ENCODE data around the gene ZFAND5. TPM values are rescaled to one million over a fixed set of nuclear protein-coding genes. Genes with fewer than 3 reads are reported as not detected.

Gene ZFAND5
- total and polyA plus RNA-seq, 4 experiments from 2014 or later, result 49.3 to 148 (median 112) TPM

DNA sequence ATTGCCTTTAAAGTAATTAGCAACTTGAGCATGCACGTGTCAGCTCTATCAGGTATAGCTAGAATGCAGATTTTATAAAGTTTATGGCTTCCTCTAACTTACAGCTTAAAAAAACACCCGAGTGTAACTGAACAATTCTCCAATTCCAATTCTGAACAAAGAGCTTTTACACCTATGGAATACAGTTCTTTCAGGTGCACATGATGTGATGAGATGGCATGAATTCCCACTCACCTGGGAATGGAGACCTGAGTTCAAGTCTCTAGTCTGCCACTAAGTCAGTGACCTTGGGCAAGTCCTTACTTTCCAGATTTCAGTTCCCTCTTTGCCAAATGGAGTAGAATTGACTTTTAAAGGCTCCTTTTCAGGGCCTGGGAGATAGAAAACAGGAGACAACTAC, 1.8 kb downstream of the ZFAND5 start:
- no peak for DNase-seq
- Histone ChIP-seq H3K4me3 (ENCODE audit: low read length in 2 of 2) (peak overlapping the region; percentile 32 to 98), H3K27ac (ENCODE audit: low read depth, low read length) (peak overlapping the region; percentile 97), H3K36me3 (ENCODE audit: insufficient read depth, low read length) (peaks cover 9% of the 10 kb centered on the region), H3K9me3 (ENCODE audit: control insufficient read depth in 1 of 2, low read length in 2 of 2) (no peaks in the 10 kb centered on the region), H3K4me1 (ENCODE audit: insufficient read depth, low read length) (peaks cover 60% of the 10 kb centered on the region), H3K27me3 (ENCODE audit: insufficient read depth, low read length) (no peaks in the 10 kb centered on the region)
- Mint-ChIP-seq H3K36me3 (peaks cover 9 to 51% of the 10 kb centered on the region in 2 donors), H3K4me1 (peaks cover 37 to 67% (median 50%) of the 10 kb centered on the region in 4 donors), H3K9me3 (peaks cover 0 to 3% (median 0%) of the 10 kb centered on the region in 8 donors), H3K27me3 (no peaks in the 10 kb centered on the region), H3K27ac (peak overlapping the region; percentile 93 to 99 (median 95)), H3K4me3 (peak overlapping the region; percentile 89 to 97 (median 94))
- POLR2A ChIA-PET (ENCODE audit: partially characterized antibody), result interaction anchor here (0.7 to 5.6 kb wide), 9 partner anchors 12 to 792 kb away, joined by 3 to 96 read pairs (median 5); partner anchors contain the start of genes ABHD17B and C9orf85
- CTCF ChIA-PET (ENCODE audit: partially characterized antibody), result interaction anchor here (1.0 to 1.6 kb wide), 6 partner anchors 82 to 744 kb away, joined by 3 to 7 read pairs (median 6); no protein-coding TSS in a partner anchor
- intact Hi-C loops (cut with micrococcal nuclease), result loop anchor here (1.0 to 5.0 kb wide), 4 partner anchors 10 to 1951 kb away; partner anchors contain the start of gene KLF9

- peaks cover 40 to 72% (median 53%) of the 10 kb centered on the region in 4 donors for H3K4me1 Mint-ChIP-seq
- H3K36me3 ChIP-seq (ENCODE audit: insufficient read depth, low read length), result peaks cover 14% of the 10 kb centered on the region
- POLR2A ChIA-PET (ENCODE audit: partially characterized antibody), result interaction anchor here (0.7 to 5.6 kb wide), 10 partner anchors 11 to 793 kb away, joined by 3 to 96 read pairs (median 4); partner anchors contain the start of genes ABHD17B and C9orf85
Measured at GRCh38 chr9:72362680-72363139, 2.3 kb downstream of the ZFAND5 start.

DNA sequence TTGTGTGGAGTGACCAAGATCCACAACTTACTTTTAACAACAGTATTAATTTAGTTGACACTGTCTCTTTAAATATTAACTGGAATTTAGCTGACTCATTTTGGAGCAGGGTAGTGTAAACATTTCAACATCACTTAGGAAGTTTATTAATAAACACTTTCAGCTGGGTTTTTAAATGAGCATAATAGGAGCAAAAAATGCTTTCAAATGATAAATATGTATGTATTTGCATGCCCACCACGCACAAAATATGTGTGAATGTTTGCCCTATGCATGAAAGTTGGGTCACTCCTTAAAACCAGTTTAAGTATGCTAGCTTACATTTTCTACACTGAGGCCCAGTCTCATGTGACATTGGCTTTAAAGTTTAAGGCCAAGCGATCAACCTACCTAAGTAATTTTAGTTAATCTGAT, 2.9 kb downstream of the ZFAND5 start:
- no peak for DNase-seq
- H3K27ac Mint-ChIP-seq, result peak overlapping the region in 6 of 7 donors; percentile 81 to 99 (median 94)
- POLR2A ChIA-PET (ENCODE audit: partially characterized antibody), result interaction anchor here (0.9 to 5.6 kb wide), 9 partner anchors 10 to 793 kb away, joined by 3 to 96 read pairs (median 5); no protein-coding TSS in a partner anchor

More at GRCh38 chr9:72362680-72363139, 2.3 kb downstream of the ZFAND5 start:
- Histone ChIP-seq H3K4me1 (ENCODE audit: insufficient read depth, low read length) (peaks cover 65% of the 10 kb centered on the region), H3K27ac (ENCODE audit: low read depth, low read length) (peak overlapping the region; percentile 97), H3K27me3 (ENCODE audit: insufficient read depth, low read length) (no peaks in the 10 kb centered on the region), H3K4me3 (ENCODE audit: low read length in 2 of 2) (peak overlapping the region; percentile 32 to 98), H3K9me3 (ENCODE audit: control insufficient read depth in 1 of 2, low read length in 2 of 2) (no peaks in the 10 kb centered on the region)
- intact Hi-C loops (cut with micrococcal nuclease), result loop anchor here (1.0 to 5.0 kb wide), 4 partner anchors 9 to 1950 kb away; partner anchors contain the start of gene KLF9
- peak overlapping the region; percentile 89 to 97 (median 94) for H3K4me3 Mint-ChIP-seq
- no peaks in the 10 kb centered on the region for H3K27me3 Mint-ChIP-seq
- CTCF ChIA-PET (ENCODE audit: partially characterized antibody), result interaction anchor here (0.7 to 1.6 kb wide), 8 partner anchors 11 to 745 kb away, joined by 3 to 7 read pairs (median 4); no protein-coding TSS in a partner anchor
- peak overlapping the region; percentile 81 to 99 (median 95) for H3K27ac Mint-ChIP-seq
- H3K9me3 Mint-ChIP-seq, result peaks cover 0 to 3% (median 0%) of the 10 kb centered on the region in 8 donors
- peak; percentile 31 to 62 (median 38) for DNase-seq
- peaks cover 14 to 56% of the 10 kb centered on the region in 2 donors for H3K36me3 Mint-ChIP-seq

DNA sequence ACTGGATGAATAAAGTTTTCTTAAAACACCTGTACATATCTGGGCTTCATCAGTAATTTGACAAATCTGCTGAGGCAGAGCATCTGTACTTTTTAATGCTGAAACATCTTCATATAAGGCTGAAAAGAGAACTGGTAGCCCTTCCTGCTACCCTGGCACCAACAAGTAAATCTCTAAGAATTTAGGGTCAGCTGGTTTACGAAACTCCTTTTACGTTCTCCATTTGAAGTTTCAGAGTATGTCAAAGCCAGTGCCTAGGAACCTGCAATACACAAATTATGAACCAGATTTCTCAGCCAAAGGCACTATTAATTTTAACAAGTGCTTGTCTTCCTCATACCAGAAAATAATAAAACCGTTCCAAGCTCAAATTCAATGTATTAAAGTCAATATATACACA, 3.8 kb downstream of the ZFAND5 start:
- H3K4me3 ChIP-seq (ENCODE audit: low read length in 2 of 2), result no peak overlapping the region
- no peaks in the 10 kb centered on the region for H3K27me3 ChIP-seq (ENCODE audit: insufficient read depth, low read length)
- DNase-seq, result no peak
- peaks cover 26% of the 10 kb centered on the region for H3K36me3 ChIP-seq (ENCODE audit: insufficient read depth, low read length)
- Mint-ChIP-seq H3K36me3 (peaks cover 27 to 71% of the 10 kb centered on the region in 2 donors), H3K4me1 (peaks cover 49 to 87% (median 65%) of the 10 kb centered on the region in 4 donors), H3K27me3 (no peaks in the 10 kb centered on the region), H3K9me3 (peaks cover 0 to 3% (median 0%) of the 10 kb centered on the region in 8 donors), H3K4me3 (peak overlapping the region in 5 of 8 donors; percentile 8 to 29 (median 26)), H3K27ac (peak overlapping the region in 4 of 7 donors; percentile 3 to 99 (median 12))
- CTCF ChIA-PET (ENCODE audit: partially characterized antibody), result interaction anchor here (1.1 kb wide), 1 partner anchor 65 kb away, joined by 3 read pairs; no protein-coding TSS in a partner anchor
- intact Hi-C loops (cut with micrococcal nuclease), result loop anchor here (5.0 kb wide), 3 partner anchors 54 to 1949 kb away; partner anchors contain the start of gene KLF9
- POLR2A ChIA-PET (ENCODE audit: partially characterized antibody), result interaction anchor here (1.1 to 5.6 kb wide), 2 partner anchors 168 to 226 kb away, joined by 3 to 96 read pairs; no protein-coding TSS in a partner anchor
- peak overlapping the region; percentile 10 for H3K27ac ChIP-seq (ENCODE audit: low read depth, low read length)
- H3K4me1 ChIP-seq (ENCODE audit: insufficient read depth, low read length), result peaks cover 67% of the 10 kb centered on the region
- H3K9me3 ChIP-seq (ENCODE audit: control insufficient read depth in 1 of 2, low read length in 2 of 2), result no peaks in the 10 kb centered on the region

More for the DNA sequence above, 2.9 kb downstream of the ZFAND5 start:
- Histone ChIP-seq H3K27me3 (ENCODE audit: insufficient read depth, low read length) (no peaks in the 10 kb centered on the region), H3K4me3 (ENCODE audit: low read length in 2 of 2) (peak overlapping the region in 1 of 2 donors; percentile 19), H3K4me1 (ENCODE audit: insufficient read depth, low read length) (peaks cover 67% of the 10 kb centered on the region), H3K27ac (ENCODE audit: low read depth, low read length) (peak overlapping the region; percentile 97), H3K36me3 (ENCODE audit: insufficient read depth, low read length) (peaks cover 18% of the 10 kb centered on the region), H3K9me3 (ENCODE audit: control insufficient read depth in 1 of 2, low read length in 2 of 2) (no peaks in the 10 kb centered on the region)
- Mint-ChIP-seq H3K27me3 (no peaks in the 10 kb centered on the region), H3K36me3 (peaks cover 18 to 62% of the 10 kb centered on the region in 2 donors), H3K4me1 (peaks cover 45 to 78% (median 58%) of the 10 kb centered on the region in 4 donors), H3K4me3 (peak overlapping the region; percentile 26 to 96 (median 93)), H3K9me3 (peaks cover 0 to 3% (median 0%) of the 10 kb centered on the region in 8 donors)
- intact Hi-C loops (cut with micrococcal nuclease), result loop anchor here (5.0 kb wide), 3 partner anchors 55 to 1950 kb away; partner anchors contain the start of gene KLF9
- CTCF ChIA-PET (ENCODE audit: partially characterized antibody), result interaction anchor here (0.7 to 1.6 kb wide), 8 partner anchors 10 to 235 kb away, joined by 3 to 7 read pairs (median 4); no protein-coding TSS in a partner anchor

DNA sequence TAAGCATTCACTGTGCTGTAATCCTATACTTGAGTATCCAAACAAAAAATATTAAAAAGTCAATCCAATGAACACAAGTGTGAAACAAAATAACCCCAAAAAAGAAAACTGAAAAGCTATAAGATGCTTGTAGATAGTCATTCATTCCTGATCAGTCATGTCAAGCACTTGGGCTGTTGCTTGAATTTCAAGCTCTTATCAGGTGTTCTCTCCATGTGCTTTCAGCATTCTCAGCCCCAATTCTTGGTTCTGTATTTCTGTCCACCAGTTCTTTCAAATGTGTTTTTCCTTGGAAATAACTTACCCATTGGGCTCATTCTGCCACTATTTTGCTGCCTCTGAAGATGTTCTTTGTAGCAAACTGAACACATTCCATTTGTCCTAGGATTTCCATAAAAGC, 4.7 kb downstream of the ZFAND5 start:
- Mint-ChIP-seq H3K27ac (peak overlapping the region in 2 of 7 donors; percentile 48 to 56), H3K36me3 (peaks cover 35 to 74% of the 10 kb centered on the region in 2 donors), H3K27me3 (no peaks in the 10 kb centered on the region), H3K4me3 (peak overlapping the region in 1 of 8 donors; percentile 27), H3K4me1 (peaks cover 51 to 83% (median 65%) of the 10 kb centered on the region in 4 donors), H3K9me3 (peaks cover 0 to under 1% (median 0%) of the 10 kb centered on the region in 8 donors)
- H3K27me3 ChIP-seq (ENCODE audit: insufficient read depth, low read length), result no peaks in the 10 kb centered on the region
- ChIA-PET POLR2A (ENCODE audit: partially characterized antibody) (no interaction called here), CTCF (ENCODE audit: partially characterized antibody) (interaction anchor here (1.1 to 3.8 kb wide), 2 partner anchors 79 to 232 kb away, joined by 4 to 12 read pairs; no protein-coding TSS in a partner anchor)
- H3K36me3 ChIP-seq (ENCODE audit: insufficient read depth, low read length), result peaks cover 35% of the 10 kb centered on the region
- H3K4me1 ChIP-seq (ENCODE audit: insufficient read depth, low read length), result peaks cover 63% of the 10 kb centered on the region
- intact Hi-C loops (cut with micrococcal nuclease), result loop anchor here (5.0 kb wide), 3 partner anchors 53 to 1948 kb away; partner anchors contain the start of gene KLF9
- DNase-seq, result no peak
- no peaks in the 10 kb centered on the region for H3K9me3 ChIP-seq (ENCODE audit: control insufficient read depth in 1 of 2, low read length in 2 of 2)
- no peak overlapping the region for H3K4me3 ChIP-seq (ENCODE audit: low read length in 2 of 2)
- H3K27ac ChIP-seq (ENCODE audit: low read depth, low read length), result no peak overlapping the region

GRCh38 chr9:72356041-72356582, 8.9 kb downstream of the ZFAND5 start:
- Histone ChIP-seq H3K27ac (ENCODE audit: low read depth, low read length) (no peak overlapping the region), H3K4me3 (ENCODE audit: low read length in 2 of 2) (no peak overlapping the region), H3K27me3 (ENCODE audit: insufficient read depth, low read length) (no peaks in the 10 kb centered on the region), H3K36me3 (ENCODE audit: insufficient read depth, low read length) (peaks cover 50% of the 10 kb centered on the region), H3K4me1 (ENCODE audit: insufficient read depth, low read length) (peaks cover 36% of the 10 kb centered on the region), H3K9me3 (ENCODE audit: control insufficient read depth in 1 of 2, low read length in 2 of 2) (no peaks in the 10 kb centered on the region)
- peaks cover 55 to 86% of the 10 kb centered on the region in 2 donors for H3K36me3 Mint-ChIP-seq
- peak overlapping the region in 3 of 7 donors; percentile 27 to 90 (median 48) for H3K27ac Mint-ChIP-seq
- no peaks in the 10 kb centered on the region for H3K27me3 Mint-ChIP-seq
- H3K4me1 Mint-ChIP-seq, result peaks cover 34 to 54% (median 45%) of the 10 kb centered on the region in 4 donors
- no peaks in the 10 kb centered on the region for H3K9me3 Mint-ChIP-seq
- CTCF ChIA-PET (ENCODE audit: partially characterized antibody), result interaction anchor here (0.9 to 1.2 kb wide), 4 partner anchors 9 to 230 kb away, joined by 3 read pairs; partner anchors contain the start of gene ZFAND5
- intact Hi-C loops (cut with micrococcal nuclease), result no loop called here
- POLR2A ChIA-PET (ENCODE audit: partially characterized antibody), result interaction anchor here (1.2 to 1.9 kb wide), 2 partner anchors 9 to 31 kb away, joined by 4 to 7 read pairs; partner anchors contain the start of gene ZFAND5
- no peak for DNase-seq
- no peak overlapping the region for H3K4me3 Mint-ChIP-seq

All from CD4-positive, alpha-beta memory T cell (primary cell).